ENCODE measurements around the gene GRHL1.
"Not testable (repeated sequence)": the region's sequence is repeated elsewhere in the genome, so short reads cannot be mapped to it uniquely, and the experiment has no call there.

GRHL1 gene

GRCh38 chr2:10010861-10011605 lies 59.5 kb downstream of the GRHL1 start:
- DNase-seq, result not testable (repeated sequence)

GRCh38 chr2:10011606-10012325 lies 60.3 kb downstream of the GRHL1 start:
- not testable (repeated sequence) for DNase-seq

DNA sequence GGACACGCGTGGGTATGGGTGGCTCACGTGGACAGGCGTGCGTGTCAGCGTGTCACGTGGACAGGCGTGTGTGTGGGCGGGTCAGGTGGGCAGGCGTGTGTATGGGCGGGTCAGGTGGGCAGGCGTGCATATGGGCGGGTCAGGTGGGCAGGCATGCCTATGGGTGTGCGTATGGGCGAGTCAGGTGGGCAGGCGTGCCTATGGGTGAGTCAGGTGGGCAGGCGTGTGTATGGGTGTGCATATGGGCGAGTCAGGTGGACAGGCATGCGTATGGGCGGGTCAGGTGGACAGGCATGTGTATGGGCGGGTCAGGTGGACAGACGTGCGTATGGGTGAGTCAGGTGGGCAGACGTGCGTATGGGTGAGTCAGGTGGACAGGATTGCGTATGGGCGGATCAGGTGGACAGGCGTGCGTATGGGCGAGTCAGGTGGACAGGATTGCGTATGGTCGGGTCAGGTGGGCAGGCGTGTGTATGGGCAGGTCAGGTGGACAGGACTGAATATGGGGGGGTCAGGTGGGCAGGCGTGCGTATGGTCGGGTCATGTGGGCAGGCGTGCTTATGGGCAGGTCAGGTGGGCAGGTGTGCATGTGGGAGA lies 61.0 kb downstream of the GRHL1 start:
- DNase-seq, result not testable (repeated sequence)

GRCh38 chr2:10012963-10013461 lies 61.5 kb downstream of the GRHL1 start:
- DNase-seq, result no peak

DNA sequence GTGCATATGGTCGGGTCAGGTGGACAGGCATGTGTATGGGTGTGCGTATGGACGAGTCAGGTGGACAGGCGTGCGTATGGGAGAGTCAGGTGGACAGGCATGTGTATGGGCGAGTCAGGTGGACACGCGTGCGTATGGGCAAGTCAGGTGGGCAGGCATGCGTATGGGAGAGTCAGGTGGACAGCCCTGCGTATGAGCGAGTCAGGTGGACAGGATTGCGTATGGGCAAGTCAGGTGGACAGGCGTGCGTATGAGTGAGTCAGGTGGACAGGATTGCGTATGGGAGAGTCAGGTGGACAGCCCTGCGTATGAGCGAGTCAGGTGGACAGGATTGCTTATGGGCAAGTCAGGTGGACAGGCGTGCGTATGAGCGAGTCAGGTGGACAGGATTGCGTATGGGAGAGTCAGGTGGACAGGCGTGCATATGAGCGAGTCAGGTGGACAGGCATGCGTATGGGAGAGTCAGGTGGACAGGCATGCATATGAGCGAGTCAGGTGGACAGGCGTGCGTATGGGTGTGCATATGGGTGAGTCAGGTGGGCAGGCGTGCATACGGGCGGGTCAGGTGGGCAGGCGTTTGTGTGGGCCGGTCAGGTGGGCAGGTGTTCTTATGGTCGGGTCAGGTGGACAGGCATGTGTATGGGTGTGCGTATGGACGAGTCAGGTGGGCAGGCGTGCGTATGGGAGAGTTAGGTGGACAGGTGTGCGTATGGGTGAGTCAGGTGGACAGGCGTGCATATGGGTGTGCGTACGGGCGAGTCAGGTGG lies 62.3 kb downstream of the GRHL1 start:
- DNase-seq, result not testable (repeated sequence)

DNA sequence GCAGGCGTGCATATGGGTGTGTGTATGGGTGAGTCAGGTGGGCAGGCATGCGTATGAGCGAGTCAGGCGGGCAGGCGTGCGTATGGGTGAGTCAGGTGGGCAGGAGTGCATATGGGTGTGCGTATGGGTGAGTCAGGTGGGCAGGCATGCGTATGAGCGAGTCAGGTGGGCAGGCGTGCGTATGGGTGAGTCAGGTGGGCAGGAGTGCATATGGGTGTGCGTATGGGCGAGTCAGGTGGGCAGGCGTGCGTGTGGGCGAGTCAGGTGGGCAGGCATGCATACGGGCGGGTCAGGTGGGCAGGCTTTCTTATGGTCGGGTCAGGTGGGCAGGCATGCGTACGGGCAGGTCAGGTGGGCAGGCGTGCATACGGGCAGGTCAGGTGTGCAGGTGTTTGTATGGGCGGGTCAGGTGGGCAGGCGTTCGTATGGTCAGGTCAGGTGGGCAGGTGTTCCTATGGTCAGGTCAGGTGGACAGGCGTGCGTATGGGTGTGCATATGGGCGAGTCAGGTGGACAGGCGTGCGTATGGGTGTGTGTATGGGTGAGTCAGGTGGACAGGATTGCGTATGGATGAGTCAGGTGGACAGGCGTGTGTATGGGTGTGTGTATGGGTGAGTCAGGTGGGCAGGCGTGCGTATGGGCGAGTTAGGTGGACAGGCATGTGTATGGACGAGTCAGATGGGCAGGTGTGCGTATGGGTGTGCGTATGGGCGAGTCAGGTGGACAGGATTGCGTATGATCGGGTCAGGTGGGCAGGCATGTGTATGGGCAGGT lies 63.1 kb downstream of the GRHL1 start:
- no peak for DNase-seq

DNA sequence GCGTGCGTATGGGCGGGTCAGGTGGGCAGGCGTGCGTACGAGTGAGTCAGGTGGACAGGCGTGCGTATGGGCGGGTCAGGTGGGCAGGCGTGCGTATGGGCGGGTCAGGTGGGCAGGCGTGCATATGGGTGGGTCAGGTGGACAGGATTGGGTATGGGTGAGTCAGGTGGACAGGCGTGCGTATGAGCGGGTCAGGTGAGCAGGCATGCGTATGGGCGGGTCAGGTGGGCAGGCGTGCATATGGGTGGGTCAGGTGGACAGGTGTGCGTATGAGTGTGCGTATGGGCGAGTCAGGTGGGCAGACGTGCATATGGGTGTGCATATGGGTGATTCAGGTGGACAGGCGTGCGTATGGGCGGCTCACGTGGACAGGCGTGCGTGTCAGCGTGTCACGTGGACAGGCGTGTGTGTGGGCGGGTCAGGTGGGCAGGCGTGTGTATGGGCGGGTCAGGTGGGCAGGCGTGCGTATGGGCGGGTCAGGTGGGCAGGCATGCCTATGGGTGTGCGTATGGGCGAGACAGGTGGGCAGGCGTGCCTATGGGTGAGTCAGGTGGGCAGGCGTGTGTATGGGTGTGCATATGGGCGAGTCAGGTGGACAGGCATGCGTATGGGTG lies 64.0 kb downstream of the GRHL1 start:
- DNase-seq, result not testable (repeated sequence)

GRCh38 chr2:10016001-10016801 lies 64.7 kb downstream of the GRHL1 start:
- DNase-seq, result no peak

DNA sequence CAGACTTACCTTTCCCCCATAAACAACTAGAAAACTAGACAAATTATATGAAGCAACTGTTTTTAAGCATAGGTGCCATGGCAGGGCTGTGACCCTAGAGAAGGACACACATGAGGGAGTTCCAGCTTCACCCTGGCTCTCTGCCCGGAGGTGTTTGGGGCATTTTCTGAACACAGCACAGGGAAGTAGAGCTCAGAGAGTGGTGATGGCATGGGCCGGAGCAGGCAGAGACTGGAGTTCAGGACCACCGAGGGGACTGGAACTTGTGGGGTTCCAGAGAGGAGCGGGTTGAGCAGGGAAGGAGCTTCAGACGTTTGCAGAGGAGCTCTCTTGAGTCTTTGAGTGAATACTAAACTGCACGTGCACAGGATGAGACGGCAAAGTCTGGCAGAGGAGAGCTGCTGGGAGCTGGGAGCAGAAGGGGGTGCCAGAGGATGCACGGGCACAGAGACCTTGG lies 65.3 kb downstream of the GRHL1 start:
- DNase-seq, result no peak

DNA sequence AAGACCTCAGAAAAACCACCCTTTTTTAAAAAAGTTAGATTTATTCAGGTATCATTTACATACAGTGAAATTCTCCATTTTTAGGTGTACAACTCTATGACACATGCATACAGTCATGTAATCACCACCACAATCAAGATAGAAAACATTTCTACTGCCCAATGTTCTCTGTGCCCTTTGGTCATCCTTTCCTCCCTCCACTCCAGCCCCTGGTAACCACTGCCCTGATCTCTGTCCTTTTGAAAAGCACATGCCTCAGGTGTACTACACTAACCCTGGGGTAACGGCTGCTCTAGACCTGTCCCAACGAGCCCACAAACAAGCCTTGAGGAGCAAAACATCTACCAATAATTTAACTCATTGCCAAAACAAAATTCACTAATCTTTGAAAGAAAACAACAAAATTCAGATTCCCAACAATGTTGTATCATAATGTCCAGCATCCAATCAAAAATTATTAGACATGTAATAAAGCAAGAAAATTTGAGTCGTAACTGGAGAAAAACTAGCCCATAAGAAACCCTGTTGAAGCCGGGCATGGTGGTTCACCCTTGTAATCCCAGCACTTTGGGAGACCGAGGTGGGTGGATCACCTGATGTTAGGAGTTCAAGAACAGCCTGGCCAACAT lies 65.9 kb downstream of the GRHL1 start:
- no peak for DNase-seq

GRCh38 chr2:10019174-10019573 lies 67.7 kb downstream of the GRHL1 start:
- DNase-seq, result no peak

DNA sequence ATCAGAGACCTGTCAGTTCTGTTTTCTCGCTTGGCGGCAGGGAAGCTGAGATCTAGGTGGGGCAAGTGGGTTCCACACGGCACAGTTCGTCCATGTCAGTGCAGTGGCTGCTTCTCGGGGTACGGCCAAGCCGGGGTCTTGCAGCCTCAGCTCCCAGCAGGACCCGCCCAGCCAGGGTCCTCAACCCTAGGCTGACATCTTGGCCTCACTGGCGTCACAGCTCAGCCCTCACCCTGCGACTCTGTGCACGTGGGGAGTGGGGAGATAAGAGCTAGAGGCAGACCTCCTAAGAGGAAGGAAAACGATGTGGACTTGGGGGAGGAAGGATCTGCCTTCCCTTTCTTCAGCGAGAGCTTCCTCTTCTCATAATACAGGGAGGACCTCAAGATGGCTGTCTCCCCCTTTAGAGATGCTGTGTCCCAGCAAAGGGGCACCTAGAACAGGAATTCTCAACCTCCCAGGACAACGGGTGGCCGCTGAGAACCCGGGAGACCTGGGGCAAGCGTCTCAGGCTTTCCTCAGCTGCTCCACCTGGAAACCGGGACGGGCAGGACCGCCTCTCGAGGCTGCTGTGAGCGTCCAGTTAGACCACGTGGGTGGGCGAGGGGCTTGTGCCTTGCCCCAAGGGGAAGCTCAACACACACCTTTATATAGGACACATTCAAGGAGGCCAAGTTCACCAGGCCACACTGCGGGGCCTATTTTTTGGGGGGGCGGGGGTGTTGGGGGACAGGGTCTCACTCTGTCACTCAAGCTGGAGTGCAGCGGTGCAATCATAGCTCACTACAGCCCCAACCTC lies 68.3 kb downstream of the GRHL1 start:
- DNase-seq, result no peak

- no peak for DNase-seq
Observed at GRCh38 chr2:10022041-10022421, 70.5 kb downstream of the GRHL1 start.

DNA sequence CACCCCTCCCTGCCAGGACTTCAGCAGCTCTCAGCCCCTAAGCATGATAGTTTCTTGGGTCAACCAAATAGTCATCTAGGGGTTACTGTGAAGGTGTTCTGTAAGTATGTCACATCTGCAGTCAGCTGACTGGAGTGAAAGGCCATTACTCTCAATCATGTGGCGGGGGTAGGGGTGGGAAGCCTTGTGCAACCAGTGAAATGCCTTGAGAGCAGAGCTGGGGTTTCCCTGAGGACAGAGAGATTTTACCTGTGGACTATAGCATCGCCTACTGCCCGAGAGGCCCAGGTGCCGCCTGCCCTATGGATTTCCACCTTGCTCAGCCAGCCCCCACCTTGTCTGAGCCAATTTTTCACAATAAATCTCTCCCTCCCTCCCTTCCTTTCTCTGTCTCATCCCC lies 71.0 kb downstream of the GRHL1 start:
- DNase-seq, result no peak

- DNase-seq, result no peak
Observed at GRCh38 chr2:10022966-10023662, 71.6 kb downstream of the GRHL1 start.

- no peak for DNase-seq
Observed at GRCh38 chr2:10026940-10027569, 75.6 kb downstream of the GRHL1 start.

- DNase-seq, result no peak
Observed at GRCh38 chr2:10027660-10028330, 76.3 kb downstream of the GRHL1 start.
